HL-60 (cell line): Measurements from ENCODE around the gene NBAS.

Experiments
- POLR2AphosphoS5 ChIP-seq: IDR thresholded peaks from 2 replicates; pipeline ENCODE4 v1.6.1; 2012; ENCODE audit warnings: low read depth
- SPI1 ChIP-seq: IDR thresholded peaks from 2 replicates; pipeline ENCODE4 v1.6.1; 2012; ENCODE audit warnings: low read depth, mild to moderate bottlenecking, borderline replicate concordance
- TF ChIP-seq, protein P1 (sequence below): IDR thresholded peaks from one replicate; pipeline ENCODE4 v1.5.1; 2011; ENCODE audit warnings: low read length, control low read depth, inconsistent platforms; ENCODE audit not compliant: insufficient read depth

DNA sequence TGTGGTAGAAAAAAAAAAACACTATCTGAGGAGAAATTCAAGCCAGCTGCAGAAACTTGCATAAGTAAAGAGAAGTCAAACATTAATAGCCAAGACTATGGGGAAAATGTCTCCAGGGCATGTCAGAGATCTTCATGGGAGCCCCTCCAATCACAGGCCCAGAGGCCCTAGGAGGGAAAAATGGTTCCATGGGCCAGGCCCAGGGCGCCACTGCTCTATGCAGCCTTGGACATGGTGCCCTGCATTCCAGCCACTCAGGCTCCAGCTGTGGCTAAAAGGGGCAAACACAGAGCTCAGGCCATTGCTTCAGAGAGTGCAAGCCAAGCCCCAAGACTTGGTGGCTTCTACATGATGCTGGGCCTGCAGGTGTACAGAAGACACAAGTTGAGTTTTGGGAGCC is 354.7 kb downstream of the NBAS start:
- TF ChIP-seq, protein P1, sequence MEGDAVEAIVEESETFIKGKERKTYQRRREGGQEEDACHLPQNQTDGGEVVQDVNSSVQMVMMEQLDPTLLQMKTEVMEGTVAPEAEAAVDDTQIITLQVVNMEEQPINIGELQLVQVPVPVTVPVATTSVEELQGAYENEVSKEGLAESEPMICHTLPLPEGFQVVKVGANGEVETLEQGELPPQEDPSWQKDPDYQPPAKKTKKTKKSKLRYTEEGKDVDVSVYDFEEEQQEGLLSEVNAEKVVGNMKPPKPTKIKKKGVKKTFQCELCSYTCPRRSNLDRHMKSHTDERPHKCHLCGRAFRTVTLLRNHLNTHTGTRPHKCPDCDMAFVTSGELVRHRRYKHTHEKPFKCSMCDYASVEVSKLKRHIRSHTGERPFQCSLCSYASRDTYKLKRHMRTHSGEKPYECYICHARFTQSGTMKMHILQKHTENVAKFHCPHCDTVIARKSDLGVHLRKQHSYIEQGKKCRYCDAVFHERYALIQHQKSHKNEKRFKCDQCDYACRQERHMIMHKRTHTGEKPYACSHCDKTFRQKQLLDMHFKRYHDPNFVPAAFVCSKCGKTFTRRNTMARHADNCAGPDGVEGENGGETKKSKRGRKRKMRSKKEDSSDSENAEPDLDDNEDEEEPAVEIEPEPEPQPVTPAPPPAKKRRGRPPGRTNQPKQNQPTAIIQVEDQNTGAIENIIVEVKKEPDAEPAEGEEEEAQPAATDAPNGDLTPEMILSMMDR = no peak
- no peak for TF ChIP-seq SPI1
- no peak for TF ChIP-seq POLR2AphosphoS5
